RPMI8226 (cell line): Measurements from ENCODE around the gene CRB2.

Experiments used
- DNase-seq: peaks from one replicate; pipeline ENCODE4 v3.0.0-alpha.2; 2015

The CRB2 gene

DNA sequence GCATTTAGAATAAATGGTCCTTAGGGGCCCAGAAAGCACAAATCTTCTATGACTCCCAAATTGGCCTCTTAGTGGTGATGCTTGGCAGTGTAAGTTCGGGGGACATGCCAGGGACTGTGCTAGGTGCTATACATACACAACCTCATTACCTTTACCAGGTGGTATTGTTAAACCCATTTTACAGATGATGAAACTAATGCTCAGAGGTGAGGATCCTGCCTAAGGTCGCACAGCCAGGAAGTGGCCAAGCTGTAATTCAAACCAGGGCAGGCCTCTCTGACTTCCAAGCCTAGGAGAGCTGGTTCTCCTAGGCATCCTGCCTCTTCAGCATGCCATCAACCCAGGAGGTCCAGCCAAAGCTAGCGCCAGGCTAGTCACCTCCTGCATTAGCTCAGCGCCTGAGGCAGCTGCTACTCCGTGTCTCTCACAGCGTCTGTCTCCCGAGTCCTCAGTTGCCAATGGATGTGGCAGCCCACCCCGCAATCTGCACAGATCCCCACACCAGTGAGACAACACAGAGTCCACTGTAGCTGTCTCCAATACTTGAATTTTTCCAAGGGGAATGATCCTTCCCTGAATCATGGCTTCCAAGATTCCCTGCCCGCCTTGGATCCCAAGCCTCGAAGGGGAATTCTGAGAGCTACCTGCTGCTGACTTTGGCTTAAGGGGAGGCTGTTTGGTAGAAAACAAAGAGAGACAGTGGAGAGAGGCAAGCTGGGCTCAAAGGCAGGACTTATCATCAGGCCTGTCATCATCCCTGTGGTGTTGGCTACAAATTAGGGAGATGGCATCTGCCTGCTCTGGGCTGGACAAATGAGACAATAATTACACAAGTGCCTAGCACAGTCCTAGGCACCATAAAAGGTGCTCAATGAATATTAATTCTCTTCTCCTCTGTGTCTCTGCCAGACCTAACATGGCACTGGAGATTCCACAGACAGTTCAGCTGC is 52.6 kb downstream of the CRB2 start:
- DNase-seq = no peak

DNA sequence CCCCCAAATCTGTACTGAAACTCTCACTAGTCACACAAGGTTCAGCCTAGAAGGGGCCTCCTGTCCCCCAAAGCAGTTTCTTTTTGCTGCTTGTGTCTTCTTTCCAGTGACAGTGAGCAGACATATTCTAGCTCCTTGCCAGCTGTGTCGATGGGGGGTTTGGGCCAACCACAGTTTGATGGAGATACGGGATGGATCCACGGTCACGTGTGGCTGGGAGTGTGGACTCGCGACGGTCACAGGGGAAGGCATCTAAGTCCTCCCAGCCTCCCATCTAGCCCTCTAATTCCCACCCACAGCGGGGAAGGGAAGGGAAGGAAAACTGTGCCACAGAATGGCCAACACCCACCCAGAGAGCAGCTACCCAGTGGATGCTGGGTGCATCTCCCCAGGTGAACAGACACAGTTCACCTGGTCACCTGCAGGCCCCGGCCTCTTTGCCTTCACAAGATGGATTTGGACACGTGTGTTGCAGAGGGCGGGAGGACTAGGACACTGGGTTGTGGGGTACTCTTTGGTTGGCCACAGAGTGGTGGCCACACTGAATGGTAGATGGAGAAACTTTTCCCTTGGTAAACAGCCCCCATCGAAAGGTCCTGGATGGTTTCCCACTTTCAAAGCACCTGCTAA is 54.4 kb downstream of the CRB2 start:
- no peak for DNase-seq

DNA sequence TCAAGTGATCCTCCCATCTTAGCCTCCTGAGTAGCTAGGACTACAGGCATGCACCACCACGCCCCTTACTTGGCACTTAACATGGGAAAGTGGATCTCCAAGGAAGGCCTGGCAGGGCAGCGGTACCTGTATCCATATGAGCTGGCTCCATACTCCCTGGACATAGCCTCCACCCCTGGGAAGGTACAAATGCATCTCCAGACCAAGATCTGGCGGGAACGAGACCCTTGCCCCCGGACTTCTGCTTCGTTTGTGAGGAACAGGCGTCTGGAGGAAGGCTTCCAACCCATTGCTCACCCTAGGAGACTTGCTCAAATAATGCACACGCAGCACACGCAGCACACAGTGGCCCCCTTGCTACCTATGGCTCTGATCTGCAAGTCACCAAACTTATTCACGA is 55.2 kb downstream of the CRB2 start:
- DNase-seq = no peak

DNA sequence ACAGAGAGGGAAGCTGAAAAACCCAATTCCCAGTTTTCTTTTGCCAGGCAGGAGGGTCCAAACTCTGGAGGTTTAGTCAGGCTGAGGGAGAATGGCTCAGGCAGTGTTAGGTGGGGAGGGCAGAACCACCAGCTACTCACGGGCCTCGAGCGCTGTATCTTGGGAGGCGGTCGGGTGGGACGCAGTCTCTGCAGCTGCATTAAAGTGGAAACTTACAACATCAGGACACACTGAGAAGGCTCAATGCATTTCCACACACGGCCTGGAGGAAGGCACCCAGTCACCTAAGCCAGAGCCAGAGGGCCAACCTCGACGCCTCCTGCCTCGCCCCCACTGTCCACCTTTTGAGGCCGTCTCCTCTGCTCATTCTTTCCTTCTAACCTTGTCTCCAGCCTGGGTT is 55.6 kb downstream of the CRB2 start:
- DNase-seq = no peak

DNA sequence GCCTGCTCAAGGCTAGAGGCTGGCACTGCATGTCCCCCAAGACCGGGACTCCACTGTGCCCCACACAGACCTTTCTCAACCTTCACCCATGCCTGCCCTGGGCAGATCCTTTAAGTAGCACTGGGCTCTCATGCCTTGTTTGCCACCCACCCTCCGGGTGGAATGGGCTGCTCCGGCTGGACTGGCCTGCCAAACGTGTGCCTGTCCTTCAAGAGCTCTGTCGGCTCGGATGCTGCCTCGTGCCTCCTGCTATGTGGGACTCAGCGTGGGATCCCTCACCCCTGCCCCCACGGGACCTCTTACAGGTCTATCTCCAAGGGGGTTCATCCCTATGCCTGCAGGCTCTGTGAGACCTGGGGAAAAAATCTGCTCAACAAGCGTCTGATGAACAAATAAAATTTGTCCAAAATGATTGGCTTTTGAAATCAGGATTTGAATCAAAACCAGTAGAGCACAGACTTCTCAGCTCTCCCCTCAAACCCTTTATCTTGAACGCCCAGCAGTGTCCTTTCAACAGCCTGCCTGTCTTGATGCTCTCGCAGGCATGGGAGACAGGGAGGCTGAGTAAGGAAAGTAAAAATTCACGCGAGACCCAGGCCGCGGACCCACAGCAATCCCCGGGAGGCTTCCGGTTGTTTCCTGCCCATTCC is 56.3 kb downstream of the CRB2 start:
- no peak for DNase-seq

DNA sequence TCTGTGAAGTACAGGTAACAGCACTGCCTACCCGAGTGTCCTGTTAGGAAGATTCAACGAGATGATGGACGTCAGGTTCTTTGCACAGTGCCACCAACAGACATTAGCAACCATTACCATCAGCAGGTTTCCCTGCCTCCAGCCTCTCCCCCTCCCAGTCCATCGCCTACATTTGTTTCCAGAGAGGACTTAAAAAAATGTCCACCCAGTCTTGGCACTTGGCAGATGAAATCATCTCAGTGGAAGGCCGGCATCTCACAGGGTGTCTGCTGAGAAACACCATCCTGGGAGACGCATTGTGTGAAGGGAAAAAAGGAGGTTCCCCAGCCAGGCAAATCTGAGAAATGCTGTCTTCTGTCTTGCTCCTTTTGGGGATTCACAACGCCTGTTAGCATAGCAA is 58.2 kb downstream of the CRB2 start:
- no peak for DNase-seq

DNA sequence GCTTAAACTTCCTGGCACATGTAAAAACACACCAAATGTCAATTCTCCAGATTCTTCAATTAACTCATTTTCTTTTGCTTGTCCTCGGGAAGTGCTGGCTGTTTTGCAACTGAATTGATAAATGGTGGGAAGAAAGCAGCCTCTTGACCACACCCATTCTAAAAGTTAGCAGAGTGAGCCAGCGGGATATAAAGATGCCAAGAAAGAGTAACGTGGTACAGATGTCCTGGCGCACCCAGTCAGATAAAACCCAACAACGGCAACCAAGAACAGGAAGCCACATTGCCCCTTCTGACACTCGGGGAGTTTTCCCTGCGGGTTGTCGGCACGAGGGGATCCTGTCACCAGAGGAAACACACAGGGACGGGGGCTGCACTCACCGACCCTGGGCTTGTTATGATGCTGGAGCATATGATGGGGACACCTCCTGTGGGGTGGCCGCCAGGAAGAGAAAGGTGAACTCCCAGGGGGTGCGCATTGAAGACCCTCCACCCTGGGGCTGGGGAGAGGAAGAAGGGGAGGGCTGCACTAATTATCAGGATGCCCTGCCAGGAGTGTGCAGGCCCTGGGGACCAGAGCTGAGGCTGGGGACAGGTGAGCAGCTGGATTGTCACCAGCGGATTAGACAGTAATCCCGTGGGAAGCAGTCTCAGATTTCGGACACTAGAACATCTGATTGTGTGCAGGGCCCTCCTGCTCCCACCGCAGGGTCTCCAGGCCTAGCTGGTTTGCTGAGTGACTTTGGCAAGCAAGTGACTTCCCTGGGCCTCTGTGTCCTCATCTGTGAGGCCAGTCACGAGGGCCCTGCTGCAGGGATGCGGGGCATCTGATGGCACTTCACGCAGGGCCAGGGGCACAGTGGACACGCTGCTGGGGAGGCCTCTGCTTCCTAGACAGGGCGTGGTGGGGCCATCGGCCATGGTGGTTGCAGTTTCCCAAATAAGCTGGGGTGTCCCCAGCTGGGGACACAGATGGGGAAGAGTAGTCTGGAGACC is 59.2 kb downstream of the CRB2 start:
- no peak for DNase-seq

DNA sequence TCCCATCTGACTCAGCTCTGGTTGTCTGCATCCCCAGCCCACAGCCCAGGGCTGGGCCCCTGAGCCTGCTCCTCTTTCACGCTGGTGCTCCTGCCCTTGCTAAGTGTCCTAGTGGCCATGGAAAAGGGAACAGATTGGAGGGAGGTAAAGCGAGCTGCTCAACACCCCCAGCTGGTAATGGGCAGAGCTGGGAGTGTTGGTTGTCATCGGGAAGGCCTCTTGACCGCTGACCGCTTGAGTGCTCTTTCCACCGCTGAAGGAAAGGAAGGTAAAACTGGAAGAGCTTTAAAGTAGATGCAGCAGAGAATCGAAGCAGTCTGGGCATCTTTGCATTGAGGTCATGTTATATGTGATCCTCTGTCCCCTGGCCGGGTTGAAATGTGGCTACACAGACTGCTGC is 60.2 kb downstream of the CRB2 start:
- no peak for DNase-seq

DNA sequence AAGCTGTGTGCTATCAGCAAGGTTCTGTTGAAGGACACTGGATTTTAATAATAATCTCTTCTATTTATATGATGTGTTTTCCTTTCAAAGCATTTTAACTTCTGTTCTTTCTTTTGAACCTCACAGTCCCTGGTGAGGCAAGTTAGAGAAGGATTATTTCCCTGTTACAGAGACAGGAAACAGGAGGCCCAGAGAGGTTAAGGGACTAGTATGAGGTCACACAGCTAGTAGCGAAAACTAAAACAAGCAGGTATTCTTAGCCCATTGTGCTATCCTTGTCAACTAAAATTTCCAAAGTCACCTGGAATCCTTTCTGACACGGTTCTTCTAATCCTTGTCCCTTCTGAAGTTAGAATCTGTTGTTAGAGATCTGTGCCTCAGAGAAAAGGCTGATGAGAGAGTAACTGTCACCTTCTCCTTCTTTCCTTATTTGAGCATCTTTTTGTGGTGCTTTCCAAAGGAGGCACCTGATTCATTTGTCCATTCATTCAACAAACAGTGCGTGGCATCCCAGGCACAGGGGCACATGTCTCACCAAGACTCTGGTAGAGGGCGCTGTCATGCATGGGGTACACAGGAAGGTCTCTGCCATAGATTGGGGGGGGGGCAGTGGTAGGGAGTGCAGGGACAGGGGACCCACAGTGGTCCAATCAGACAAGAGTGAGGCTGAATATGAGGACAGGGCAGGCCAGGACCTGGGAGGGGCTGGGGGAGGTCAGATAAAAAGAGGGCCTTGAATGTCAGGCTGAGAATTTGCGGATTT is 61.5 kb downstream of the CRB2 start:
- DNase-seq = no peak

DNA sequence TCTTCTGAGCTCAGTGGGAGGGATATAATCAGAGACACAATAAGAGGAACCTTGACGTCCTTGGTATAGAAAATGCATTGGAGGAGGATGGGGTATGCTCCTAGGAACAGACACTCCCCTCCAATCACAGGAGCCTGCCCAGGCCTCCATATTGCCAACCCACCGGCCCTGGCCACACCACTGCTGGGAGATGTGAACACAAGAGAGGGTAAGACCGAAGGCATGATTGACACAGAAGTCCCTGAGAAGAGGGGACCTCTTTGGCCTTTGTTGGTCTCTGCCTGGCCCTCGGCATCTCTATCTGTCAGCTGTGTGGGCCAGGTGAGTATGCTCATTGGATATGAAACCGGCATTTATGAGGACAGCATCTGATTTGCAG is 62.0 kb downstream of the CRB2 start:
- DNase-seq = no peak

DNA sequence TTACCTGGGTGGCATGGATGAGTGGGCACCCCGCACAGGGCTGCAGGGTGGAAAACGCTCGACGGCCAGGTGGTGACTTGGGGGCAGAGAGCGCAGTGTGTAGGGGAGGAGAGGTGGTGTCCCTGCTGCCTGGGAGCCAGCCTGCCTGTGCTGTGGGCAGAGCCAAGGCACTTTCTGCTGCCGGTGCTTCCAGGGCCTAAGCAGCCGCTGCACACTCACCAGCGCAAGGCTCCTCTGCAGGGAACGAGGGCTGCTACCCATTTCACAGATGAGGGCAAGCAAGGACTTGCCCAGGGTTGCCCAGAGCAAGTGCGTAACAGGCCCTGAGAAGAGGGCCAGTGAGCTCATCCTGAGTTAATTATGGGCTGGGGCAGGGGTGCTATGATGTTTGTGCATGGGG is 62.5 kb downstream of the CRB2 start:
- DNase-seq = no peak

DNA sequence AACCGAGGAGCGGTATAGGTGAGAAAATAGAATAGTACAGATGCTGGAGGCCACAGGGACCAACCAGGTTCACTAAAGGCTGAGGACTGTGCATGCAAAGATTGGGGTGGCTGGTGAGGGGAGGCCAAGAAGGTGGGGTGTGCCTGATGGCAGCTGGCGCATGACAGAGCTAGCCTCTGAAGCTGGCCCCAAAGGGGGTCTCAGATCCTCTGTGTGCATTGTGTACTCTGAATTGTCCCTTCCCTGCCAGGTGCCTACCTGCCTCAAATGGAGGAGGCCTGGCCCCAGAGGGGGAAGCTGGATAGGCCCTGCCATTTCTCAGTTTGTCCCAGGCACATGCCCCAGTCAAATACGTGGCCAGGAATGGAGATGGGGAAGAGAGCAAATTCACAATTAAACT is 63.1 kb downstream of the CRB2 start:
- DNase-seq = no peak

DNA sequence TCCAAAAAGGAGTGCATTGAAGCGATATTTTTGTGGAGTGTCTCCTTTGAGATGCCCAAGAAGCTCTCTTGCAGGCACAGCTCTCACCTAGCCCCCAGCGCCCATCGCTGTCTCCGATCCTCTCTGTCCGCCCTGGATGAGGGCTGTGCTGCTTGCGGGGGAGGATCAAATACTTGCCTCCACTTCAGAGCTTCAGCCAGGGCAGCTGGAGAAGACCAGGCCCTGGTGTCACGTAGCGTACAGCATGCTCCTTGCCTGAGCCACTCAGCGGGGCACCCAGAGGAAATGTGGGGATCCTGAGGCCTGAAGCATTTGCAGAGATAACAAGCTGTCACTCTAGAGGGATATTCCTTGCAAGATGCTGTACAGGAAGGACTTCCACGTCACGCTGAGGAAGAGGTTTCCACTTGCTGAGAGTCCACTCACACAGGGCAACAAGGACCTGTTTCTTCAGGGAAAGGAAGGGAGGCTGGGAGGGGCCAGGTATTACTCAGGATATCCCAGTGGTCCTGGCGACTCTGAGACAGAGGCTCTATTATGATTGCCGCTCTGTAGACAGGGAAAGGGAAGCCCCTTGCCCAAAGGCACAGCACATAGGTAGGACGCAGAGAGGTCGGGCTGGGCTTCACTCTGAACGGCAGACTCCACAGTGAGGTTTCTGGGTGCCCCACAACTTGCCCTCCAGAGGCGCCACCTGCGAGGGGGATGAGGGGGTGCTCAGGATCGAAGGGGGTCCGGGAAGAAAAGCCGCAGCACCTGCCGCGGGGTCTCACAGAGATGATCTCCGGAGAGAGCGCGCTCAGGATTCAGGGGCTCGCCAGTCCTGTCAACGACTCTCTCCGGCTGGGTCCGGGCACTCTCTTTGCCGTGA is 64.0 kb downstream of the CRB2 start:
- no peak for DNase-seq

DNA sequence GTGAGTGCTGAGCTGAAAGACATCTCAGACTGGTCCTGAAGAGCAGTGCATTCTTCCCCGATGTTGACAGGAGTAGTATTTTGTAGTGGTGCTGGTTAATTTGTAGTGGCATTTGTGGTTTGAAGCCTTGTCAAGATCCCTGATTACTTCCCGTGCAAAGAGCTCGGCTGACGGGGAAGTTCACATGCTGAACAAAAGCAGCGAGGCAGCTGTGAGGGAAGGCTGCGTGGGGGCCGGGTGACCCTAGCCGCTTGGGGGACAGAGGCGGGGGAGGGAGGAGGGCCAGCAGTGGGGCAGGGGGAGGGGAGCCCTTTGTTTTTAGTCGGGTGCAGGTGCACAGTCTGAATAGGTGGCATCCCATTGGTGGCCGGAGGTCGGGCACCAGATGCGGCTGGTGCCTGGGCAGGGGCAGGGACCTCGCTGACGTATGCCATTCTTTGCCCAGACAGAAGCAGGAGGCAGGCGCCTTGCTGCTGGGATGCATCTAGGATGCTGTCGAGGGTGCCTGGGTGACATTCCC is 64.7 kb downstream of the CRB2 start:
- DNase-seq = no peak

DNA sequence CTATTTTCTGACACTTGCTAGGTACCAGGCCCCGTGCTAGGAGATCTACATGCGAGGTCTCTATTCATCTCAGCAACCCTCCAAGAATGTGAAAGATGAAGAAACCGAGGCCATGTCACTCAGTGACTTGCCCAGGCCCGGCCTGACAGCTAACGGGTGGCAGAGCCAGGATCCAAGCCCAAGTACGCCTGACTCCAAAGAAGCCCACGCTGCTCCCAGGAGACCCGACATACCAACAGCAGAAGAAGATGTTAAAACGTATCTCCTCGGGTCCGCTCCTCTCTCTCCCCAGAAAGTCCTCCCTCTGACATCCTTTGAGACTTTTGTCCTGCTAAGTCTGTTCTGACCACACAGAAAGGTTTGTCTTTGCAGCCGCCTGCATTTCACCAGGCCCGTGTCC is 65.2 kb downstream of the CRB2 start:
- no peak for DNase-seq

DNA sequence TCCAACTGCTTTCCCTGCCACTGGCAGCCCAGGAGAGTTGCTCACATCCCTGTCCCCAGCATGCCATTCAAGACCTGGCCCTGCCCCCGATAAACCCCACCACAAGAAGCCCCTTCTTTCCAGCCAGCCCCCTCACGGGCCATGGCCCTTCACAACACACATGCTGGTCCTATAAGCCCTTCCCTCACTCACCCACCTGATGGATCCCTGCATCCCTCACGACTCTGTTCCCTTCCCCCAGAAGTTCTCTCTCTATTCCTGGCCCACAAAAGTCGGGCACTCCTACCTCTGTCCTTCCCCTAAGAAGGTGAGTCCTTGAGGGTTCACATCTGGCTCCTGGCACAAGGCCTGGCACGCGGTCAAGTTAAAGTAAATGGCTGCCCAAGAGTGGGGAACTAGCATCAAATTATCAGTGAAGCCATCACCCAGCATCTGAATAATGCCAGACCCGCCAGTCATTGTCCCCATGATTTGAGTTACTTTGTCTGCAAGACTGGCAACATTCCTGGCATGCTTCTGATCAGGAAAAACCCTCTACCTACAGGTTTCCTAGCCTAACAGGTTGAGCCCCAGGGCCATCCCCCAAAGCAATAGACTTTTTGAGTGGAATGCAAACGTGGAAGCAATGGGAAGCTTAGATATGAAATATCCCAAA is 65.9 kb downstream of the CRB2 start:
- no peak for DNase-seq

DNA sequence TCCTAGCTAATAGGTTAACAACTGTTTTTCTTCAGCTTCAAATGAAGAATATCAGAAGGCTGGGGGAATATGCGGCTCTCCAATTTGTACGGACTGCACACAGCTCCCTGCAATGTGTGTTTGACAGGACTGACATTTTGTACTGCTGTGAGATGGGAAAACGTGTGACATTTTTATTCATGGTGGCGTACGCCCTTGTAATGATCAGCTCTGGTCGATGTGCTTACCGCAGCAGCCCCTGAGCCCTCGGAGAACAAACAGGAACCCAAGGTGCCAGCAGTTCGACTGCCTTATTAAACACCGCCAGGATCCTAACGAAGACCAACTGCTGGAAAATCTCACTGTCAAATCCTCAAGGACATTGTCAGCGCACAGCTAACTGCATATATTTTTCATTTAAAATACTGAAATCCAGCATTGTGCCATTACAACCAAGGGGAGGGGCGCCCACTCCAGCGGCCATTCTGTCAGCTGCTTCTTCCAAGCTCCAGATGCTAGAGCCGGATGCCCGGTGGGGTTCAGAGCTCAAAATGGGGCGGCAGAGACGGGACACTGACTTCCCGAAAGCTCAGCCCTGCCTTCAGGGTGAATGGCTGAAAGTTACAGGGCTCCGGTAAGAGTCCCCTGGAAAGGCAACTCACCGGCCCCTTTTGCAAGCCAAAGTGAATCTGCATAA is 66.8 kb downstream of the CRB2 start:
- DNase-seq = no peak

DNA sequence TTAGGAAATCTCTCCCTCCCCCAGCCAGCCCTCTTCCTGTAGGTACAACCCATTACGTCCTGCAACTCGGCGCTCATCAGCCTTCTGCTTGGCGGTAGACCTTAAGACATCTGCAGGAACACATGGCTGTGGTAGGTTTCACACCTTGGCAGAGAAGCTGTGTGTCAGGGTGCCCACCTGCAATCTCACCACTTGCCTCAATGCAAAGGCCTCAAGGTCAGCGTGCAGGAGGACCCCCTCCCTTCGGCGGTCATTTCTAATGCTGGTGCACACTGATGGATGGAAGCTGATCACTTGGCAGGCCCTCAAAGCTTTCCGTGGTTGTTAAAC is 67.3 kb downstream of the CRB2 start:
- DNase-seq = no peak

DNA sequence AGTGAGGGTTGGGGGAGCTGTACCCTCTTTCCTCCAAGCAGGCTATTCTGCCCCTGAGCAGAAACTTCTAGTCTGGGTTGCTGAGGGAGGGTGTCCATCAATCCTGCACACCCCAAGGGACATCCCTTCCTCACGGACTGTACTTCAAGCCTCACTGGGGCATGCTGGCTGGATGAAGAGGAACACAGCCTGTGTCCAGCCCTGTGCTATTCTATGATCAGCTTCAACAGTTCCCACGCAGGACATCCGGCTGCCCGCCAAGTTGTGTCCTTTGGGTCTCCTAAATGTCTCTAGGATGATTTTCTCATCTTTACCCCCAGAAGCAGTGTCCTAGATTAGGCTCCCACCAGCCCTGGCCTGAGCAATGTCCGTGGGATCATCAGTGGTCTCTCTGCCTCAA is 68.1 kb downstream of the CRB2 start:
- DNase-seq = no peak
